GM08714 (cell line): Measurements from ENCODE around the gene FGD3.

Source experiments
- H3K4me3 ChIP-seq: fragments of 200-500 bp; sonication (Bioruptor generic); 2 replicates; pipeline ENCODE4 v1.5.1; 2014; ENCODE audit warnings: mild to moderate bottlenecking, low read length, inconsistent platforms
- ZNF274 ChIP-seq: IDR thresholded peaks from 2 replicates; pipeline ENCODE4 v1.6.1; 2012; ENCODE audit warnings: mild to moderate bottlenecking, low read depth, low read length

The FGD3 gene

GRCh38 chr9:92965061-92965758 lies 17.9 kb downstream of the FGD3 start:
- TF ChIP-seq ZNF274: no peak
- peak overlapping the region; percentile 72; the same call in 1 of the 2 replicates for H3K4me3 ChIP-seq

- no peak for TF ChIP-seq ZNF274
- H3K4me3 ChIP-seq: peak overlapping the region; percentile 72; the same call in 1 of the 2 replicates
Measured at GRCh38 chr9:92965759-92966517, 18.6 kb downstream of the FGD3 start.

- TF ChIP-seq ZNF274: no peak
- no peak overlapping the region; the same call in 1 of the 2 replicates for H3K4me3 ChIP-seq
Measured at GRCh38 chr9:92966518-92966800, 19.1 kb downstream of the FGD3 start.

GRCh38 chr9:92968081-92968480 lies 20.8 kb downstream of the FGD3 start:
- no peak overlapping the region for H3K4me3 ChIP-seq
- TF ChIP-seq ZNF274: no peak

DNA sequence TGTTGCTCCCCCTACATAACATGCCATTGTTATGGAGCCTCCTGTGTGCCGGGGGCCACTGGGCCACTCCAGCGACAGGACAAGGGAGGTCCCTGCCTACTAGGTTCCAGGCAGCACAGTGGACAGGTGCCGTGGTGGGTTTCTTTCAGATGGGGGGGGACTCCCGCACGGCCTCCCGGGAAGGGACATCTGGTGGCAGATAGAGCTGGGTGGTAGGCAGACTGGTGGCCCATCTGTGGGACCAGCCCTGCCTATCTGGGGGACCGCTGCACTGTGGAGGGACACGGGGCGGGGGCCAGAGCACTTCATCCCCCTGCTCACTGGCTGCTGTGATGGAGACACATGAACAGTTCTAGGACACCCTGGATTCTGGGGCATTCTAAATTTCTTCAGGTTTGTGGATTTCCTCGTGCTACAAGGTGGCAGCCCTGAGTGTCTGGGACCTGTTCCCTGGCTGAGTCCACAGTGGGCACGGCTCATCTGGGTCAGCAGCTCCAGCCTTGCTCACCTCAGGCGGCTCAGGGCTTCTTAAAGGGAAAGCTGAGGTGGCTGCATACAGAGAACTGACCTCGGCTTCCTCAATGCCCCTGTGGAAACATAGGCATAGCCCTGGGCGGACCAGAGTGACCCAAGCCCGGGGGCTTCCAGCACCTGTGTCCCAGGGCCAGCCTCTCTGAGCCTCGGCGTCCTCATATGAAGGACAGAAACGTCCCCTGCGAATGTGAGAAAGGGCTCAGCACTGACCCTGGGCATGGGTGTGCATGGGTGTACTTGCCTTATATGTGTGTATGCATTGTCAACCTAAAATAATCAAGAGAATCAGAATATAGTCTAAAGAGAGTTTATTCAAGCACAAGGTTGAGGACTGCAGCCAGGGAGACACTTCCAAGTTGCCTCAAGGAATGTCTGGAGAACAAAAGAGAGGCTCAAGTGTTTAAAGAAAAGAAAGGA lies 22.5 kb downstream of the FGD3 start:
- TF ChIP-seq ZNF274: no peak
- H3K4me3 ChIP-seq: no peak overlapping the region

DNA sequence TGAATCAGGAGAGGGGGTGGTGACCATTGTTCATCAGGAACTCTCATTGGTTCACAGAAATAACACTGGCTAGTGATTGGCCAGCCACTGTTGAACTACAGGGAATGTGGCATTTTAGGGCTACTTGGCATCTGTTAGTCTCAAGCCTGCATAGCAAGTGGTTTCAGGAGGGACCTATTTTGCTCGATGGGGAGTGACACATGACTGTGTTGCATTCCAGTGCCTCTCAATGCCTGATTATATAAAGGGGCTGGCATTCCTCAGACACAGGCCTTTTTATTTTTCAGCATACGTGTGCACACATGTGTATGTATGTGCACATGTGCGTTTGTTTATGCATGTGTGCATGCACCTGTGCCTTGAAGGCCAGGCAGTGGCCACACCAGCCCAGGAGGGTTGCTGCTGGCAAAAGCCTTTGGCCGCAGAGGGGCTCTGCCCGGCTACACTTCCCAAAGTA lies 23.2 kb downstream of the FGD3 start:
- TF ChIP-seq ZNF274: no peak

DNA sequence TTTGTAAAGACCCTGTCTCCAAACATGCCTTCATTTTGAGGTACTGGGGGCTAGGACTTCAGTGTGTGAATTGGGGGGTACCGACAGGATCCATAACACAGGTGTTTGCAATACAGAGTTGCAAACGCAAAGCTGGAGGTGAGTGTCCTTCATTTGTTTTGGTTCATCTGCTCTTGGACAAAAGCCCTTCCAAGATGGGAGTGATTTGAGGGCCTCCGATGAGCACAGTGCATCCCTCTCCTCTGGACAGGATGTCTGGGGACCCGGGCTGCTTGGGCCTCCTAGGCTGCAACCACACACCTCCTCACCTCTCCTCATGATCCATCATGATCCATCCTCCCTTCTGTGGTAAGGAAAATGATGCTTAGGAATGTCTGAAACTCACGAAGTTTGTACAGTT lies 23.8 kb downstream of the FGD3 start:
- no peak for TF ChIP-seq ZNF274
- H3K4me3 ChIP-seq: no peak overlapping the region

More for the DNA sequence above, 23.2 kb downstream of the FGD3 start:
- no peak overlapping the region for H3K4me3 ChIP-seq

- no peak overlapping the region for H3K4me3 ChIP-seq
- no peak for TF ChIP-seq ZNF274
Measured at GRCh38 chr9:92971776-92972175, 24.5 kb downstream of the FGD3 start.

- no peak for TF ChIP-seq ZNF274
- no peak overlapping the region for H3K4me3 ChIP-seq
Measured at GRCh38 chr9:92973700-92974099, 26.4 kb downstream of the FGD3 start.

GRCh38 chr9:92974161-92974661 lies 26.9 kb downstream of the FGD3 start:
- no peak overlapping the region for H3K4me3 ChIP-seq
- TF ChIP-seq ZNF274: no peak

DNA sequence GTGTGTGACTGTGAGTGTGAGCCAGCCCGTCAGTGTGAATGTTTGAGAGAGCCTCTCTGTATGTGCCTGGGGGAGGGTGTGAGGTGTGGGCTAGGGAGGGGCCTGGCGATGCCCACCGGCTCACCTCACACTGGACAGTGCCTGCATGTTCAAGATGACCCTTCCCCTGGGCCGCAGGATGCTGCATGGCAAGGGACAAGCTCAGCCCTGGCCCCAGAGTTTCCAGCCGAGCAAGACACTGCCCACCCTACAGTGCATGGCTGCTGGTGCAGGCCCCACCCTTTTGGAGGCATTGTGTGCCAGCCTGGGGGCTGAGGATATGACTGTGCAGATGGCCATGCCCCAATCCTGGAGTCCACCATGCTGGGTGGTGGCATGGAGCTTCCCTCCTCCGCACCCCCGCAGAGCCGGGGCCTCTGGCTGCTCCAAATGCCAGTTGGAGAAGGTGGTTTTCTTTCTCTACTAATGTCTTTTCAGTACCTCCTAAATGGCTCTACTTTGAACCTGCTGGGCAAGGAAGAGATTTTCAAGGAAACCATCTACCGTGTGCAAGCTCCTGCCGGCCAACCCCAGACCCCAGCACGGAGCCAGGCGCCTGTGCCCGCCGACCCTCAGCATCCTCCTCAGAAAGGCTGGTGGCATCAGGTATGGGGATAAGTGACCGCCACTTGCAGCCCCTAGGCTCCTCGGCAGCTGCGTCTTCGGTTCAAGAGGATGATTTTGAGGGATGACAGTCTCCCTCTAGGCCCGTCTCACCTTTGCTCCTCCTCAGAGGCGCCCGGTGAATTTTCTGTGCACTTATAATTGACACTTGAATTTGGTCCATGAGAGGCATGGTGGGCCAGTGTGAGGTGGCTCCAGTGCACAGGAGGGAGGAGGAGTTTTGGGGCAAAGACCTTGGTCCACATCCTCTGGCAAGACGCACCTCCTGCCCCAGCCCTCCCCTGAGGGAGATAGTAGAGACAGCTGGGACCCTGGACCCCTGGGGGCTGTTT lies 27.7 kb downstream of the FGD3 start:
- no peak for TF ChIP-seq ZNF274
- H3K4me3 ChIP-seq: no peak overlapping the region

DNA sequence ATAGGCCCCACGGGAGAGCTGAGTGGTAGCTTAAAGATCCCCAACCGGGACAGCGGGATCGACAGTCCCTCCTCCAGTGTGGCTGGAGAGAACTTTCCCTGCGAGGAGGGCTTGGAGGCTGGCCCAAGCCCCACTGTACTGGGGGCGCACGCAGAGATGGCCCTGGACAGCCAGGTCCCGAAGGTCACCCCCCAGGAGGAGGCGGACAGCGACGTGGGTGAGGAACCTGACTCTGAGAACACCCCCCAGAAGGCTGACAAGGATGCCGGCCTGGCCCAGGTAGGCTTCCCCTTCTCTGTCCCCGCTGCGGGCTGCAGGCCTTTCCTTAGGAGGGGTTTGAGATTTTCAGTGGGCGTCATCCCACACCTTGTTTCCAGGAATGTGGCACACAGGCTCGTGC lies 29.1 kb downstream of the FGD3 start:
- no peak for TF ChIP-seq ZNF274
- H3K4me3 ChIP-seq: no peak overlapping the region

DNA sequence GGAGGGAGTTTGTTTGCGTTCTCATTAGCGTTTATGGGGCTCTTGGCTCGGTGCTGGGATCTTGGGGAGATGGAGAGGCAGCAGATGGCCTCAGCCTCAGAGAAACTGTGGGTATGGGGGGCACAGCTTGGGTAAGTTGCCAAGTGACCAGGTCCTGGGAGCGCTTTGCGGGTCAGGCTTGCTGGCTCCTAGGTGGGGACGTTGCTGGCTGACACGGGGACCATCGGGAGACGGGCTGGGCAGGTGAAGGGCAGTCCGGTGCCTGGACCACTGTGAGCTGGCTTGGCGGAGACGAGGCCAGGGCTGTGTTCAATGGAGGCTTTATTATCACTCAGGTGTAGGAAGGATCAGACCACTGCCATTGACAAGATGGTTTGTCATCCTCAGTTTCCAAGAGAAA lies 30.0 kb downstream of the FGD3 start:
- TF ChIP-seq ZNF274: no peak
- H3K4me3 ChIP-seq: no peak overlapping the region

GRCh38 chr9:92978345-92978875 lies 31.1 kb downstream of the FGD3 start:
- TF ChIP-seq ZNF274: no peak
- no peak overlapping the region for H3K4me3 ChIP-seq
